Activated CD4-positive, alpha-beta T cell treated with anti-CD3 and anti-CD28 coated beads, Interleukin-2, amount 50 U/mL, for 16 hours (primary cell): ENCODE results near the gene UBE2O.

Source experiments
- DNase-seq: peaks from one replicate; pipeline ENCODE4 v3.0.0-alpha.2; 2020

Gene UBE2O

GRCh38 chr17:76484228-76484725, 31.3 kb upstream of the UBE2O start:
- no peak for DNase-seq

GRCh38 chr17:76481071-76481655, 28.2 kb upstream of the UBE2O start:
- no peak for DNase-seq

GRCh38 chr17:76480632-76481031, 27.7 kb upstream of the UBE2O start:
- no peak for DNase-seq

- DNase-seq: no peak
Measured at GRCh38 chr17:76479515-76480060, 26.6 kb upstream of the UBE2O start.

GRCh38 chr17:76478730-76479514, 26.0 kb upstream of the UBE2O start:
- DNase-seq: no peak

GRCh38 chr17:76478097-76478496, 25.1 kb upstream of the UBE2O start:
- DNase-seq: no peak

GRCh38 chr17:76477576-76477975, 24.6 kb upstream of the UBE2O start:
- no peak for DNase-seq

- no peak for DNase-seq
Measured at GRCh38 chr17:76476736-76477135, 23.8 kb upstream of the UBE2O start.

GRCh38 chr17:76475302-76475701, 22.4 kb upstream of the UBE2O start:
- DNase-seq: no peak

- DNase-seq: no peak
Measured at GRCh38 chr17:76474894-76475293, 21.9 kb upstream of the UBE2O start.

GRCh38 chr17:76474238-76474637, 21.3 kb upstream of the UBE2O start:
- no peak for DNase-seq

- no peak for DNase-seq
Measured at GRCh38 chr17:76473541-76473985, 20.6 kb upstream of the UBE2O start.

- no peak for DNase-seq
Measured at GRCh38 chr17:76472726-76473125, 19.8 kb upstream of the UBE2O start.

GRCh38 chr17:76472258-76472645, 19.3 kb upstream of the UBE2O start:
- DNase-seq: no peak

- no peak for DNase-seq
Measured at GRCh38 chr17:76471498-76472257, 18.7 kb upstream of the UBE2O start.

GRCh38 chr17:76469991-76470739, 17.2 kb upstream of the UBE2O start:
- DNase-seq: no peak

- DNase-seq: no peak
Measured at GRCh38 chr17:76469076-76469990, 16.4 kb upstream of the UBE2O start.

GRCh38 chr17:76468634-76469010, 15.7 kb upstream of the UBE2O start:
- DNase-seq: no peak

- no peak for DNase-seq
Measured at GRCh38 chr17:76467809-76468633, 15.1 kb upstream of the UBE2O start.

- no peak for DNase-seq
Measured at GRCh38 chr17:76467366-76467765, 14.4 kb upstream of the UBE2O start, which contains the start of gene AANAT. Gene AANAT (plus strand): TSS chr17:76467603. CDS start chr17:76468747, 1,144 bp downstream.

GRCh38 chr17:76466775-76467130, 13.8 kb upstream of the UBE2O start:
- DNase-seq: no peak
